NCI-H128 (cell line): Measurements from ENCODE around the gene ACADM.
"Not testable (repeated sequence)": the region's sequence is repeated elsewhere in the genome, so short reads cannot be mapped to it uniquely, and the experiment has no call there.

Experiments used
- DNase-seq: peaks from one replicate; lab custom pipeline; 2025; ENCODE audit not compliant: unreplicated experiment; lab: John Stamatoyannopoulos, UW

Gene ACADM

GRCh38 chr1:75792091-75792490 lies 67.6 kb downstream of the ACADM start:
- DNase-seq = no peak

GRCh38 chr1:75794382-75794781 lies 69.9 kb downstream of the ACADM start:
- no peak for DNase-seq

GRCh38 chr1:75795703-75796193 lies 71.2 kb downstream of the ACADM start:
- DNase-seq = no peak

- DNase-seq = no peak
Observed at GRCh38 chr1:75796376-75797272, 72.1 kb downstream of the ACADM start, which contains the start of gene MSH4. MSH4 (plus strand) TSS chr1:75796882; CDS start chr1:75796986, 104 bp downstream.

DNA sequence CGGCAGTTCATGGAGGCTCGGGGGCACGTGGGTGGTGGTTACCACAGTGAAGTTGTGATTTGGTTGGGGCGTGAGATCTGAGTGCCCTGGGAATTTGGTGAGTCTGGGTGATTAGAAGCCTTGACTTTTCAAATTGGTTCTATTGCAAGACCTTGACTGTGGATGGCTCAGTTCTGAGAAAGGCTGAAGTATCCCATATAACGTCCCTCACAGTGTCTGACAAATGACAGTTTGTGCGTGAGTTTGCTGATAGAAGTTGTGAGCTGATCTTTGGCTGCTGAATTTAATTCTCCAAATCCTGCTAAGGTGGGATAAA lies 72.7 kb downstream of the ACADM start:
- DNase-seq = no peak

GRCh38 chr1:75797606-75798216 lies 73.2 kb downstream of the ACADM start:
- DNase-seq = no peak

DNA sequence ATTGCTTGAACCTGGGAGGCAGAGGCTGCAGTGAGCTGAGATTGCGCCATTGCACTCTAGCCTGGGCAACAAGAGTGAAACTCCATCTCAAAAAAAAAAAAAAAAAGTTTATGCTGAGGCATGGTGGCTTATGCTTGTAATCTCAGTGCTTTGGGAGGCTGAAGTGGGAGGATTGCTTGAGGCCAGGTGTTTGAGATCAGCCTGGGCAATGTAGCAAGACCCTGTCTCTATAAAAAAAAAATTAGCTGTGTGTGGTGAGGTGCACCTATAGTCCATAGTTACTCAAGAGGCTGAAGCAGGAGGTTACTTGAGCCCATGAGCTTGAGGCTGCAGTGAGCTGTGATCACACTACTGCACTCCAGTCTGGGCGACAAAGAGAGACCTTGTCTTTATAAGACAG lies 77.0 kb downstream of the ACADM start:
- not testable (repeated sequence) for DNase-seq

GRCh38 chr1:75808921-75809320 lies 84.4 kb downstream of the ACADM start:
- no peak for DNase-seq

- not testable (repeated sequence) for DNase-seq
Observed at GRCh38 chr1:75810113-75810512, 85.6 kb downstream of the ACADM start.

DNA sequence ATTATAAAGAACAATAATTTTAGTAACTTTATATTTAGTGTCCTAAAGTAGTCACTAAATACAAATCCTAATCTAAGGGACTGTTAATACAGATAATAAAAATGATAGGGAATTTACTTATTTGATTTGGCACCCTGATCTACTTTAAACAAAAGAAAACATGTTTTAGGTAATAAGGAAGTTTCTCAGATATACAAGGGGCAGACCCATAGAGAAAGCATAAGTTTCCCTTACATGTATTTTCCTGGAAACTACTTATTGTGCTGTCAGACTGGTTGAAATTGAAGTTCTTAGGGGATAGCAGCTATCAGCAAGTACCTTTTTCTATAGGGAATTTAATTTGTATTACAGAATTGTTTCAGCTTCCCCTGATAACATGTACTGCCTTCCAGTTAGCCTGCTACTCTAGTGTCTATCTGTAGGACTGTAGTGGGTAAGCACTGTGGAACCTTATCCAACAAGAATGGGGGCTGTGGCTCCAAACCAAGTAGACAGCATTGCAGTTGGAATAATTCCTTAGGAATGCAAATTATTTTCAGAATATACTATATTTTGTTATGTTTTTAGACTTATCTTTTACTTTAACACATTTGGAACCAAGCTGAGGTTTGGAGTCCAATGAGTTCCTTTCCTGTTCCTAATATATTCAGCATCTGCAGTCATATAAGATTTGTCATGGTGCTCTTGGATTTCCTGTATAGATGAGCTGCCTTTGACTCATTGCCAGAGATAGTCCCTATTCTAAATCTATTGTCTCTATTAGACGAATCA lies 86.9 kb downstream of the ACADM start:
- DNase-seq = no peak

DNA sequence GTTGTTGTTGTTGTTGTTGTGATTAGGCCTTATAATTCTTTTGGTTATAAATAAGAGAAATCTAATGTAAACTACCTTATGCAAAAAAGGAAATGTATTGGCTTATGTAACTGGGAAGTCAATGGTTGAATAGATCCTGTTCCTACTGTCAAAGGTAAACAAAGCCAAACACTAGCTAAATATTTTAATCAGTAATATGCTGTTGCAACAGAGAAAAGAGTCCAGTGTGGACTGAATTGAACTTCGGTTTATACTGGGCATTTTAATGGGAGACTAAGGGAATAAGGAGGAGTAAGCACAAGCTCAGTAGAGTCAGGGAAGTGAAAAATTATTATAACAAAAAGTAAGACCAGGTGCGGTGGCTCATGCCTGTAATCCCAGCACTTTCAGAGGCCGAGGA lies 87.6 kb downstream of the ACADM start:
- no peak for DNase-seq
